ENCODE data around the gene AMPD2.

DNA sequence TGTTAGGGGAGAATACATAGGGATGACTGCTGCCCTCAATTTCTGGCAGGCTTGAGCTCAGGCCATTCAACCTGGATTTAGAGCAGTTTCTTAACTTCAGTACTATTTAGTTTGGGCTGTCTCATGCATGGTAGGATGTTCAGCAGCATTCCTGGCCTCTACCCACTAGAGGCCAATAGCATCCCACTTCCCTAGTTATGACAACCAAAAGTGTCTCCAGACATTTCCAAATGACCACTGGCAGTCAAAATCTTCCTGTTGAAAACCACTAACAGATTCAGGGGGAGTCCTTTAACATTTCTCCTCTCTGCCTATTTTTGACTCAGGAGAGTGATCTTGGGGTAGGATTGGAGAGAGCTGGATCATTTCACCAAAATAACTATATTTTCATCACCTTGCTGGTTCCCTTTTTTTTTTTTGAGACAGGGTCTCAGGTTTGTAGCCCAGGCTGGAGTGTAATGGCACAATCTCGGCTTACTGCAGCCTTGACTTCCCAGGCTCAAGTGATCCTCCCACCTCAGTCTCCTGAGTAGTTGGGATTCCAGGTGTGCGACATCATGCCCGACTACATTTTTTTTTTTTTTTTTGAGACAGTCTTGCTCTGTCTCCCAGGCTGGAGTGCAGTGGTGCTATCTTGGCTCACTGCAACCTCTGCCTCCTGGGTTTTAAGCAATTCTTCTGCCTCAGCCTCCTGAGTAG, 8.9 kb upstream of the AMPD2 start:
- TF ChIP-seq EZH2 (IDR thresholded peaks at IDR 0.05; ENCODE audit: insufficient read depth, poor library complexity, severe bottlenecking): no peak
- no peak for TF ChIP-seq EZH2phosphoT487 (IDR thresholded peaks at IDR 0.05; ENCODE audit: insufficient read depth, low read depth)
